Astrocyte of the spinal cord (primary cell): ENCODE measurements around the gene RNF215.
A peak's percentile ranks its signal among the peaks of the same experiment; 100 is the strongest.

ENCODE experiments used
- DNase-seq: peaks from one replicate; pipeline ENCODE4 v3.0.0; 2011; ENCODE audit warnings: low read depth, low spot score
- H3K4me3 ChIP-seq: 2 replicates; pipeline ENCODE4 v1.5.1; 2011; ENCODE audit warnings: low read depth, mild to moderate bottlenecking, low read length, moderate library complexity
- in situ Hi-C: cut with HindIII; loops from 2 replicates; pipeline ENCODE4 v1.10.0; 2017; ENCODE audit warnings: low sequenced_read_pairs
- TF ChIP-seq, protein P1 (sequence below): IDR thresholded peaks from 2 replicates; pipeline ENCODE4 v1.5.1; 2012; ENCODE audit warnings: low read depth, mild to moderate bottlenecking, low read length, inconsistent platforms

RNF215 gene

DNA sequence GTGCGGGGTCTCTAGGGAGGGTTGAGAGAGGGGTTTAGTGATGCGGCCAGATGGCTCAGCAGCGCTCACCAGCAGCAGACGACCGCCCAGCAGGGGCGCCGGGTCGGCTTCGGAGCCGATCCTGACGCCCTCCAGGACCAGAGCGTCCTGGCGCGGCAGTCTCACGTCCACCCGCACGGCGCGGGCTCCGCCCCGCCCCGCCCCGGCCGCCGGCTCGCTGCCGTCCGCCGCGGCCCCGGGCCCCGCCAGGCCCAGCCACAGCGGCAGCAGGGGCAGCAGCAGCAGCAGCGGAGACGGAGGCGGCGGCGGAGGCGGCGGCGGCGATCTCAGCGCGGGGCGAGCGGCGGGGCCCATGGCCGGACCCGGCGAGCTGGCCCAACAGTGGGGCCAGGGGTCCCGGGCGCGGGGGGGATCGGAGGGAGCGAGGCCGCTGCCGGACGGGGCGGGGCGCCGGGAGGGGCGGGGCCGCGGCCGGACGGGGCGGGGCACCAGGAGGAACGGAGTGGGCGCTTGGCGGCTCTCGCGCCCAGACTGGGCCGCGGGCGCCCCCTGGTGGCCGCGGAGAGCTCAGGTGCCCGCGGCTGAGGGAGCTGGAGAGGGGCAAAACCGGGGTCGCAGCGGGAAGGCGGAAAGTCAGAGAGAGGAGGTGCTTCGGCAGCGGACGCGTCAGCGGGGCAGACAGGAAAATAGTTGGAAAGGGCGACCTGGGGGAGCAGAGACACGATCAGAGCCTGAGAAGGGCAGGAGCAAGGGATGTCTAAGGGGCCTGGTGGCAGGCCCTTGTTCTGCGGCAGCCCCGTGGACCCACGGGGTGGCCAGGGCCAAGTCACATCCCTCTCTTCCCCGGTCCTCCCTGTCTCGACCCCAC, at the start of gene RNF215:
TSS of gene RNF215 (minus strand) at position 452 of the 868 bp plus-strand sequence. CDS start at position 354, 98 bp downstream.
- in situ Hi-C loops: no loop called here
- H3K4me3 ChIP-seq: peak within 1 kb of the TSS; percentile 56
- TF ChIP-seq, protein P1, sequence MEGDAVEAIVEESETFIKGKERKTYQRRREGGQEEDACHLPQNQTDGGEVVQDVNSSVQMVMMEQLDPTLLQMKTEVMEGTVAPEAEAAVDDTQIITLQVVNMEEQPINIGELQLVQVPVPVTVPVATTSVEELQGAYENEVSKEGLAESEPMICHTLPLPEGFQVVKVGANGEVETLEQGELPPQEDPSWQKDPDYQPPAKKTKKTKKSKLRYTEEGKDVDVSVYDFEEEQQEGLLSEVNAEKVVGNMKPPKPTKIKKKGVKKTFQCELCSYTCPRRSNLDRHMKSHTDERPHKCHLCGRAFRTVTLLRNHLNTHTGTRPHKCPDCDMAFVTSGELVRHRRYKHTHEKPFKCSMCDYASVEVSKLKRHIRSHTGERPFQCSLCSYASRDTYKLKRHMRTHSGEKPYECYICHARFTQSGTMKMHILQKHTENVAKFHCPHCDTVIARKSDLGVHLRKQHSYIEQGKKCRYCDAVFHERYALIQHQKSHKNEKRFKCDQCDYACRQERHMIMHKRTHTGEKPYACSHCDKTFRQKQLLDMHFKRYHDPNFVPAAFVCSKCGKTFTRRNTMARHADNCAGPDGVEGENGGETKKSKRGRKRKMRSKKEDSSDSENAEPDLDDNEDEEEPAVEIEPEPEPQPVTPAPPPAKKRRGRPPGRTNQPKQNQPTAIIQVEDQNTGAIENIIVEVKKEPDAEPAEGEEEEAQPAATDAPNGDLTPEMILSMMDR: peak; percentile 80
- peak; percentile 77 for DNase-seq

DNA sequence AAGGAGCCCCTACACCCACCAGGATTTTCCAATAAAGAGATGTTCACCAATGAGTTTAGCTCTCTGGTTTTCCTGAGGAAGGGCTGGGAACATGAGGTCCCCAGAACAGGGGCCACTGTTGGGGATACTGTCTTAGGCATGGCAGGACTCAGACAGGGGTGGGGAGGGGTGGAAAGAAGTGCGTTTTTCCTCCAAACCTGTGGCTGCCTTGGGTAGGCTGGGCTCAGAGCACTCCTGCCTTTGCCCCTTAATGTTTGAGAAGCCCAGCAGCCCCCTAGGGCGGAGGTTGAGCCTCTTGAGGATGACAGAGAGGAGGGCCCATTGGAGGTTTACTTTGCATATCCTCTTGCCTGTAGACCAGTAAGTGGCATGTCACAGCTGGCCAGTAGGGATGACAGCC, 49.0 kb upstream of the RNF215 start:
- DNase-seq: no peak
- no peak overlapping the region for H3K4me3 ChIP-seq
- in situ Hi-C loops: no loop called here
- TF ChIP-seq, protein P1: no peak

DNA sequence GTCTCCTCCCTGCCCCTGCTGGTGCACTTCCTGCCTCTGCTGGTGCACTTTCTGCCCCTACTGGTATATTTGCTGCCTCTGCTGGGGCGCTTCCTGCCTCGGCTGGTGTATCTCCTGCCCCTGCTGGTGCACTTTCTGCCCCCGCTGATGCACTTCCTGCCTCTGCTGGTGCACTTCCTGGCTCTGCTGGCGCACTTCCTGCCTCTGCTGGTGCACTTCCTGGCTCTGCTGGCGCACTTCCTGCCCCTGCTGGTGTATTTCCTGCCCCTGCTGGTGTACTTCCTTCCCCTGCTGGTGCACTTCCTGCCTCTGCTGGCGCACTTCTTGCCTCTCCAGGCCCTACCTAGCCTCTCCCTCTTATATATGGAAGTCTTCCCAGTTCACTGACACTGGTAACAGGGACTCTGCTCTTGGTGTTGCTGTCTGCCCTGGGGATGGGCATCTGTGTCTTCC, 48.5 kb upstream of the RNF215 start:
- TF ChIP-seq, protein P1: no peak
- in situ Hi-C loops: no loop called here
- no peak for DNase-seq
- no peak overlapping the region for H3K4me3 ChIP-seq

DNA sequence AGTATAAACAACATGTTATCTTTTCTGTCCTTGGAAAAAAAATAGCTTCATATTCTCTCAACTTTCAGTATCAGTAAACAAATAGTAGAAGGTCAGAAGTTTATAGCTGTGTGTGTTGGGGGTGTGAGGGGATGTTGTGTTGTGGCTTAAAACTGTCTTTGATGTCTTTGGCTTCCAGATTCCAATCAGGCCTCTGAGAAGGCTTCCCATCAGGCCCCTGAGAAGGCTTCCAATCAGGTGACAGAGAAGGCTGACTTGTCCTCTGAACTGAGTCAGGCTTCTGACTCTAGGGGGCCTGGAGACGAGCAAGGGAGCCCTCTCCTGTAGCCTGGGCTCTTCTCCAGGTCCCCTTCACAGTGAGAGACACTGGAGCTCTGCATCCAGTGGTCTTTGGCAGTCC, 47.6 kb upstream of the RNF215 start:
- H3K4me3 ChIP-seq: no peak overlapping the region
- in situ Hi-C loops: no loop called here
- TF ChIP-seq, protein P1: no peak
- DNase-seq: no peak

DNA sequence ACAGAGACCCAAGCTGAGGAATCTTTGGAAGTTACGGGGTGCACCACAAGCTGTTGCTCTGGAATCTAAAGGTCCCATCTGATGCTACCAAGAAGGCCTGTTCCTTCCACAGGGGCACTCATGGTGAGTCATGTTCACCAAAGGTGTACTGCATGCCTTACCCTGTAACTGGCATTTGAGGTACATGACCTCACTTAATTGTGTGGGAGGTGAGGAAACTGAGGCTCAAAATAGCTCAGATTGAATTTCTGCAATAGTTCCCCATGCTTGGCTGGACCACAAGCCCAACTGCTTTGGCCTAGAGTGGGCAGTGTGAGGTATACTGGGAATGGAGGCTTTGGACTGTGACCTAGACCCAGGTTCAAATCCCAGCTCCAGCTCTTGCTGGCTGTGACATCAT, 46.6 kb upstream of the RNF215 start:
- TF ChIP-seq, protein P1: no peak
- no peak for DNase-seq
- in situ Hi-C loops: no loop called here
- no peak overlapping the region for H3K4me3 ChIP-seq

DNA sequence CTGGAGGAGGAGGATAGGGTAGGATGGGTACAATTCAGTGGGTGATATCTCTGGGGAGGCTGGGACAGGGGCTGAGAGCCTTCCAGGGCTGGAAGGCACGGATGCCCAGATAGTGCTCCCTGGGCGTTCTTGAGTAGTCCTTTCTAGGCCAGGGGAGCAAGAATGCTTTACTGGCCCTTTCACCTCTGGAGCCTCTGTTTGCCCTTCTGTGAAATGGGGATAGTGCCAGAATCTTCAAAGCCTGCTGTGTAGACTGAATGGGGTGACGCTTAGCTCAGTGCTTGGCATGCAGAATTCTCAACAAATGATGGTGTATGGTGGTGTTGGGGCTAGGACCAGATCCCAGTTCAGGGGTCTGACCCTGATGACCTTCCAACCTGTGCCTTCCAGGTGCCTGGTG, 46.0 kb upstream of the RNF215 start:
- in situ Hi-C loops: no loop called here
- H3K4me3 ChIP-seq: no peak overlapping the region
- DNase-seq: no peak
- TF ChIP-seq, protein P1: no peak
